Endodermal cell (in vitro differentiated cells): ENCODE measurements around the gene NIPAL4. TPM values are rescaled to one million over a fixed set of nuclear protein-coding genes. Genes with fewer than 3 reads are reported as not detected.

Experiments used
- DNase-seq: peaks from one replicate; pipeline ENCODE4 v3.0.0-alpha.2; 2017
- H3K27ac ChIP-seq: 2 replicates; pipeline ENCODE4 v1.5.1; 2013; ENCODE audit warnings: mild to moderate bottlenecking, low read depth, low read length, moderate library complexity
- H3K27me3 ChIP-seq: 2 replicates; pipeline ENCODE4 v1.6.1; 2013; ENCODE audit warnings: mild to moderate bottlenecking, low read length, moderate library complexity; ENCODE audit not compliant: insufficient read depth, control insufficient read depth, poor library complexity, severe bottlenecking
- H3K36me3 ChIP-seq: 2 replicates; pipeline ENCODE4 v1.7.0; 2013; ENCODE audit warnings: mild to moderate bottlenecking, low read length, moderate library complexity; ENCODE audit not compliant: control insufficient read depth, insufficient read depth
- H3K4me1 ChIP-seq: one replicate; pipeline ENCODE4 v1.7.0; 2013; ENCODE audit warnings: low read length; ENCODE audit not compliant: control insufficient read depth, insufficient read depth
- H3K4me3 ChIP-seq: 2 replicates; pipeline ENCODE4 v1.5.1; 2013; ENCODE audit warnings: mild to moderate bottlenecking, low read length, moderate library complexity
- H3K9ac ChIP-seq: 2 replicates; pipeline ENCODE4 v1.6.1; 2013; ENCODE audit warnings: mild to moderate bottlenecking, low read length, moderate library complexity; ENCODE audit not compliant: poor library complexity, severe bottlenecking; ENCODE audit errors: extremely low read depth
- H3K9me3 ChIP-seq: 2 replicates; pipeline ENCODE4 v1.6.1; 2013; ENCODE audit warnings: mild to moderate bottlenecking, low read length, moderate library complexity; ENCODE audit not compliant: control insufficient read depth
- H3K27ac Mint-ChIP-seq: 2 replicates; pipeline ENCODE4 v1.8.0; 2020; ENCODE audit warnings: mixed read lengths
- H3K27me3 Mint-ChIP-seq: 2 replicates; pipeline ENCODE4 v1.8.0; 2021; ENCODE audit warnings: mild to moderate bottlenecking, mixed read lengths; ENCODE audit not compliant: insufficient read depth
- H3K36me3 Mint-ChIP-seq: 2 replicates; pipeline ENCODE4 v1.8.0; 2020; ENCODE audit warnings: low read depth, mixed read lengths
- H3K4me1 Mint-ChIP-seq: 2 replicates; pipeline ENCODE4 v1.8.0; 2020; ENCODE audit warnings: mixed read lengths
- H3K4me3 Mint-ChIP-seq: 2 replicates; pipeline ENCODE4 v1.8.0; 2020; ENCODE audit warnings: mild to moderate bottlenecking, moderate library complexity, mixed read lengths
- H3K9me3 Mint-ChIP-seq: 2 replicates; pipeline ENCODE4 v1.8.0; 2020; ENCODE audit warnings: mild to moderate bottlenecking, mixed read lengths
- CTCF ChIP-seq: fragments of 200-600 bp; sonication (generic); conservative IDR thresholded peaks from 2 replicates; pipeline ENCODE4 v1.5.0; 2021; ENCODE audit warnings: antibody characterized with exemption, mild to moderate bottlenecking
- WGBS, 2 experiments: methylation state at CpG; one replicate each; pipeline versions ENCODE4 v1.1.5 to v1.1.7; 2013; ENCODE audit warnings: missing lambda C conversion rate in 2 of 2, mixed read lengths in 1 of 2; ENCODE audit not compliant: insufficient coverage in 1 of 2, insufficient read length in 1 of 2; 5-methylcytosine and 5-hydroxymethylcytosine counted together
- total RNA-seq, 2 donors: library from RNA; stranded (reverse); fragmentation: NEBNext Ultra II Directional in 1 of 2; extraction: Animal tissue kit (Norgen Biotek cat#: 25700) in 1 of 2; gene quantifications; 2 replicates in 1 of 2; 3 replicates in 1 of 2; pipeline ENCODE4 v1.2.1, GENCODE V29; 2021

Gene NIPAL4
- total RNA-seq, 2 donors from 2014 or later, result not detected

GRCh38 chr5:157514974-157515373 is 55.0 kb downstream of the NIPAL4 start:
- Histone ChIP-seq H3K9ac (no peak overlapping the region), H3K36me3 (peaks cover 100% of the 10 kb centered on the region), H3K27me3 (no peaks in the 10 kb centered on the region), H3K9me3 (no peaks in the 10 kb centered on the region), H3K4me3 (no peak overlapping the region), H3K4me1 (no peaks in the 10 kb centered on the region), H3K27ac (no peak overlapping the region)
- Mint-ChIP-seq H3K4me3 (no peak overlapping the region), H3K27ac (no peak overlapping the region), H3K27me3 (no peaks in the 10 kb centered on the region), H3K4me1 (no peaks in the 10 kb centered on the region), H3K9me3 (no peaks in the 10 kb centered on the region), H3K36me3 (peaks cover 83% of the 10 kb centered on the region)
- TF ChIP-seq CTCF, result no peak
- DNase-seq, result no peak
- 92 to 100% methylated on average over 2 of the region's 2 CpGs for WGBS, 2 experiments

GRCh38 chr5:157516006-157516405 is 56.0 kb downstream of the NIPAL4 start:
- H3K4me1 ChIP-seq, result peaks cover 3% of the 10 kb centered on the region
- H3K9me3 ChIP-seq, result no peaks in the 10 kb centered on the region
- Mint-ChIP-seq H3K27ac (no peak overlapping the region), H3K36me3 (peaks cover 77% of the 10 kb centered on the region), H3K9me3 (no peaks in the 10 kb centered on the region), H3K27me3 (no peaks in the 10 kb centered on the region), H3K4me3 (no peak overlapping the region), H3K4me1 (no peaks in the 10 kb centered on the region)
- H3K27ac ChIP-seq, result no peak overlapping the region
- no peak overlapping the region for H3K4me3 ChIP-seq
- WGBS, 2 experiments, result 85 to 93% methylated on average over 2 to 3 of the region's 3 CpGs
- H3K27me3 ChIP-seq, result no peaks in the 10 kb centered on the region
- peaks cover 98% of the 10 kb centered on the region for H3K36me3 ChIP-seq
- TF ChIP-seq CTCF, result no peak
- H3K9ac ChIP-seq, result no peak overlapping the region
- no peak for DNase-seq

GRCh38 chr5:157516626-157517325 is 56.8 kb downstream of the NIPAL4 start:
- TF ChIP-seq CTCF, result no peak
- Mint-ChIP-seq H3K36me3 (peaks cover 74% of the 10 kb centered on the region), H3K4me3 (no peak overlapping the region), H3K27me3 (no peaks in the 10 kb centered on the region), H3K27ac (peak overlapping the region; percentile 67), H3K9me3 (no peaks in the 10 kb centered on the region), H3K4me1 (peaks cover 6% of the 10 kb centered on the region)
- 79 to 93% methylated on average over 2 to 5 of the region's 5 CpGs for WGBS, 2 experiments
- DNase-seq, result no peak
- peaks cover 10% of the 10 kb centered on the region for H3K4me1 ChIP-seq
- no peaks in the 10 kb centered on the region for H3K27me3 ChIP-seq
- H3K4me3 ChIP-seq, result no peak overlapping the region
- H3K27ac ChIP-seq, result no peak overlapping the region
- H3K9ac ChIP-seq, result no peak overlapping the region
- peaks cover 97% of the 10 kb centered on the region for H3K36me3 ChIP-seq
- no peaks in the 10 kb centered on the region for H3K9me3 ChIP-seq
